Colonic mucosa (tissue), 4 donors: Measurements from ENCODE around the gene GRM7. TPM values are rescaled to one million over a fixed set of nuclear protein-coding genes. Genes with fewer than 3 reads are reported as not detected.

Experiments
- DNase-seq: peaks from one replicate; pipeline ENCODE4 v3.0.0-alpha.2; 2020
- H3K27ac ChIP-seq: fragments of 200-600 bp; one replicate; pipeline ENCODE4 v1.8.0; 2021
- H3K27me3 ChIP-seq: fragments of 200-600 bp; one replicate; pipeline ENCODE4 v1.8.0; 2021
- H3K36me3 ChIP-seq: fragments of 200-600 bp; one replicate; pipeline ENCODE4 v1.8.0; 2021
- H3K4me1 ChIP-seq: fragments of 200-600 bp; one replicate; pipeline ENCODE4 v1.8.0; 2021; ENCODE audit warnings: mild to moderate bottlenecking
- H3K4me3 ChIP-seq: fragments of 200-600 bp; one replicate; pipeline ENCODE4 v1.8.0; 2021
- H3K9ac ChIP-seq, 2 donors: one replicate each; pipeline ENCODE4 v1.7.0; 2013; ENCODE audit warnings: control low read depth in 2 of 2, low read depth in 2 of 2, low read length in 2 of 2
- H3K9me3 ChIP-seq: fragments of 200-600 bp; one replicate; pipeline ENCODE4 v1.8.0; 2021
- CTCF ChIP-seq: fragments of 200-600 bp; IDR thresholded peaks from one replicate; pipeline ENCODE4 v1.8.0; 2022; ENCODE audit warnings: antibody characterized with exemption, mild to moderate bottlenecking
- intact Hi-C: fragments of 100-400 bp; cut with DNase I; formaldehyde crosslinking; loops from one replicate; pipeline ENCODE4 v1.14.1; 2022
- total RNA-seq, 2 donors: library from RNA; stranded (reverse); fragmentation: NEBNext Ultra II Directional in 1 of 2; extraction: Animal tissue kit (Norgen Biotek cat#: 25700) in 1 of 2; gene quantifications; one replicate each; pipeline ENCODE4 v1.2.1, GENCODE V29; 2021
- donor health status: healthy.
- donor health status: DM: no; HTN: no; CAD: no.
- donor health status: DM: no; HTN: no; CAD: no.

Gene GRM7
- total RNA-seq, 2 donors from 2014 or later, result 0.15 to 0.66 TPM

- H3K9ac ChIP-seq, result no peak overlapping the region
- H3K4me1 ChIP-seq, result no peaks in the 10 kb centered on the region
- DNase-seq, result no peak
- no peak for TF ChIP-seq CTCF
- no peak overlapping the region for H3K27ac ChIP-seq
- intact Hi-C loops, result no loop called here
- H3K27me3 ChIP-seq, result peaks cover 21% of the 10 kb centered on the region
- no peaks in the 10 kb centered on the region for H3K36me3 ChIP-seq
- H3K4me3 ChIP-seq, result no peak overlapping the region
- no peaks in the 10 kb centered on the region for H3K9me3 ChIP-seq
Observed at GRCh38 chr3:6862880-6863195, 1.9 kb downstream of the GRM7 start.

- Histone ChIP-seq H3K27me3 (peaks cover 2% of the 10 kb centered on the region), H3K36me3 (no peaks in the 10 kb centered on the region), H3K4me3 (no peak overlapping the region), H3K9ac (no peak overlapping the region), H3K9me3 (no peaks in the 10 kb centered on the region), H3K4me1 (no peaks in the 10 kb centered on the region), H3K27ac (no peak overlapping the region)
- DNase-seq, result no peak
- intact Hi-C loops, result no loop called here
- no peak for TF ChIP-seq CTCF
Observed at GRCh38 chr3:6867269-6867668, 6.4 kb downstream of the GRM7 start.

GRCh38 chr3:6878731-6879130 lies 17.8 kb downstream of the GRM7 start:
- no peak for DNase-seq
- Histone ChIP-seq H3K4me3 (no peak overlapping the region), H3K4me1 (no peaks in the 10 kb centered on the region), H3K36me3 (no peaks in the 10 kb centered on the region), H3K9me3 (no peaks in the 10 kb centered on the region), H3K27me3 (no peaks in the 10 kb centered on the region), H3K9ac (no peak overlapping the region), H3K27ac (no peak overlapping the region)
- intact Hi-C loops, result no loop called here
- TF ChIP-seq CTCF, result no peak

GRCh38 chr3:6912240-6912639 lies 51.3 kb downstream of the GRM7 start:
- intact Hi-C loops, result no loop called here
- TF ChIP-seq CTCF, result no peak
- Histone ChIP-seq H3K36me3 (no peaks in the 10 kb centered on the region), H3K4me3 (no peak overlapping the region), H3K27ac (no peak overlapping the region), H3K9me3 (no peaks in the 10 kb centered on the region), H3K4me1 (no peaks in the 10 kb centered on the region), H3K9ac (no peak overlapping the region), H3K27me3 (no peaks in the 10 kb centered on the region)
- DNase-seq, result no peak

- no peak for TF ChIP-seq CTCF
- Histone ChIP-seq H3K27ac (no peak overlapping the region), H3K4me1 (no peaks in the 10 kb centered on the region), H3K4me3 (no peak overlapping the region), H3K36me3 (no peaks in the 10 kb centered on the region), H3K9me3 (no peaks in the 10 kb centered on the region), H3K9ac (no peak overlapping the region), H3K27me3 (no peaks in the 10 kb centered on the region)
- intact Hi-C loops, result no loop called here
- no peak for DNase-seq
Observed at GRCh38 chr3:6915898-6916297, 55.0 kb downstream of the GRM7 start.

GRCh38 chr3:6921066-6921465 lies 60.2 kb downstream of the GRM7 start:
- Histone ChIP-seq H3K9me3 (no peaks in the 10 kb centered on the region), H3K4me1 (no peaks in the 10 kb centered on the region), H3K36me3 (no peaks in the 10 kb centered on the region), H3K9ac (no peak overlapping the region), H3K4me3 (no peak overlapping the region), H3K27ac (no peak overlapping the region), H3K27me3 (no peaks in the 10 kb centered on the region)
- intact Hi-C loops, result no loop called here
- TF ChIP-seq CTCF, result no peak
- no peak for DNase-seq
